ENCODE measurements around the gene KCNQ5.

KCNQ5 gene

GRCh38 chr6:72748759-72749158, 126.9 kb downstream of the KCNQ5 start:
- DNase-seq: no peak

GRCh38 chr6:72755752-72756151, 133.9 kb downstream of the KCNQ5 start:
- DNase-seq: no peak

GRCh38 chr6:72757048-72757447, 135.2 kb downstream of the KCNQ5 start:
- DNase-seq: no peak

DNA sequence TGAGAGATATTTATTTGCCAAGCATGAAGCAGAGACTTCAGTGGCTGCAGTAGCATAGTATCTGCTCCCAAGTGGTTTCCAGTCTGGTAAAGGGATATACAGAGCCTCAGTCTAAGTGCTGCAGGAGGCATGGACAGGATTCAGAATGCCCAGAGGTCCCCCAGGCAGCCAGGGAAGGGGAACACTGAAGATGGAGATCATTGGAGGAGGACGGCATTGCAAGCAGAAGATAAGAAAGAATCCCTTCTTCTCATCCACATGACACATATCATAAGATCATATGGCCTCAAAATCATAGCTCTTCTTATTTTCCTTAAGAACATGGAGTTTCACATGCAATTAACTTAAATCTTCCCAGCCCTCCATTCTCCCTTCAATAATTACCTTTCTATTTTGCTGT, 136.1 kb downstream of the KCNQ5 start:
- DNase-seq: no peak

DNA sequence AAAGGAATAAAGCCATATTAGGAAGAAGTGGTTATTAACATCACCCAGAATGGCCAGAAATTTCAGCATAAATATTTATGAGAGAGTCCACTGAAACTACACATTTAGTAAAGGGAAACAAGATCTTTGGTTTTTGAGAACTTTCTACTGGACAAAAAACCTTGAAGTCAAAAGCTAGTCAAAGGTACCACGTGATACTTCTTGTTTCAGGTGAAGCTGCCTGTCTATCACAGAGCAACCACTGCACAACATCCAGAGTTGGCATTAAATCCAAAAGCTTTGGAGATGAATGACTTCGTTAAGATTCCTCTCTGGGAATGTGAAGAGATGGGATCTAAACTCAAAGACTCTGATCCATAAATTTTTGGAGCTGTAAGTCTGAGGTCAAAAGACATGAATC, 137.0 kb downstream of the KCNQ5 start:
- DNase-seq: no peak

- no peak for DNase-seq
Observed at GRCh38 chr6:72760114-72760793, 138.4 kb downstream of the KCNQ5 start.

- DNase-seq: no peak
Observed at GRCh38 chr6:72761761-72762160, 139.9 kb downstream of the KCNQ5 start.

DNA sequence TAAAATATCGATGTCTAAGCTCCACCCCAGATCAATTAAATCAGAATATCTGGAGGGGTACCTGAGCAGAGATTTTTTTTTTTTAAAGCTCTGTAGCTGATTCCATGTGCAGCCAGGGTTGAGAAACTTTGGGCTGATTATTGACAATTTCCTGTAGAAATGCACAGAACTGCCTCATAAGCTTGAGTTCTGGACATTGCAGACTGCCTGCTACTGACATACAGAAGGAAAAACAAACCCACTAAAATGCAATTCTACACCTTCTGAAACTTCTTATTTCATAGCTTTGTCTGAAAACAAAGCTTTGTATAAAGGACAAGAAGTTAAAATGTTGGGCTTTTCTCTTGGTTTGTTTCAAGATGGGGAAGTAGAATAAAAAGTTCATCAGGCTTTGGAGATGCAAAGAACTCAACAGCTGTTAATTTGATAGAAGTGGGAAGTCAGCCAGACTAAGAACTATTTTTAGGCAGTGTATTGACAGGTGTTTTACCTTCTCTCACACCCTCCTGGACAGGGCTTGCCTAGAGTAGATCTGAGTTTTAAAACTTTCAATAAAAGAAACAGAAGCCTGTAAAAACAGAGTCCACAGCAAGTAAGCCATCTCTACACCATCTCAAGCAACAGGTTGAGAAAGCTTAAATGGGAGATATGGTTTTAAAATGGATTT, 147.7 kb downstream of the KCNQ5 start:
- DNase-seq: no peak

DNA sequence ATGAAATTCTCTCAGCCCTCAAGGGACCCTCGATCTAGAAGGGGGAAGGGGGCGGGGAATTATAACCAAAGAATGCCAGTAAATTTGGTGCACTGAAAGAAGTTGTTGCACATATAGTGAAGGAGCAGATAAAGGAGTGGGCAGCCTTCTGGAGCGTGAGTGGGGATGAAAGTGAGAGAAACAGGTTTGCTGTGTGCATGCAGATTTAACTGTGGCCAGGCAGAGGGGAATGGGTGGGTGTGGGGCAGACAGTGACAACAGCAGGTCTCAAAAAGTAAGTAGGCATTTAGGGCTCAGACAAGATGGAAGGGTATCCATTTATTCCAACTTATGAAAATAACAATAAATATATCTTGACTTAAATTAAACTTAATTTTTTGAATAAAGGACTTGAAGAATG, 149.1 kb downstream of the KCNQ5 start:
- DNase-seq: no peak

DNA sequence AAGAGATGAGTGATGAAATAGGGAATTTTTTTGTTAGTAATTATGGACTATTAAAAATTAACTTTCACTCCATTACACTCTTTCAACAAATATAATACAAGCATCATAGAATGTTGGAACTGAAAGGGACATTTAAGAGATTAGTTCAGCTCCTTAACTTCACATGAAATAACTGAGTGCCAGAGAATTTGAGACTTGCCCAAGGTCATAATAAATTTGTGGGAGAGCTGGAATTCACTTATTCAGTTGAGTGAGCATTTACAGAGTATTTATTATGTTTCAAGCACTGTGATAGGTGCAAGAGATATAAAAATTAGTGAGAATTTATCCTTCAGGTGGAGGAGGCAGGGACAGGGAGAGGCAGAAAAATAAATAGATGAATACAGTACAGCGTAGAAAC, 154.6 kb downstream of the KCNQ5 start:
- no peak for DNase-seq

GRCh38 chr6:72781624-72782023, 159.8 kb downstream of the KCNQ5 start:
- DNase-seq: no peak

GRCh38 chr6:72783035-72783434, 161.2 kb downstream of the KCNQ5 start:
- no peak for DNase-seq

DNA sequence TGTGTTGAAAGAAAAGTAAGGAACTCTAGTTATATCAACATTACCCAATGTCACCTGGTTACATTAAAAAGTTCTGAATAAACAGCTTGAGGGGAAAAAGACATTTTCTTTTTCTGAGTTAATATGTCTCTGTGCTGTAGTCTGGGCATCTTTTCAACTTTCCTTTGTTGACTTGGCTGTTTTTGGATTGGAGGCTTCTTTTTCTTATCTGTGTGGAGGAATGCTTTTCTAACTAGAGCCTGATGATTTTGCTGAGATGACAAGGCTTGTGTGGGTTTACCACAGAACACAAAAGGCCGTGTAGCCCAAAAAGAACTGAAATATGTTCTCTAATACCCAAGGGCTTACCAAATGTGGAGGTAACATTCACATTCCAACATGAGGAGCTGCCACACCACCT, 161.8 kb downstream of the KCNQ5 start:
- no peak for DNase-seq

DNA sequence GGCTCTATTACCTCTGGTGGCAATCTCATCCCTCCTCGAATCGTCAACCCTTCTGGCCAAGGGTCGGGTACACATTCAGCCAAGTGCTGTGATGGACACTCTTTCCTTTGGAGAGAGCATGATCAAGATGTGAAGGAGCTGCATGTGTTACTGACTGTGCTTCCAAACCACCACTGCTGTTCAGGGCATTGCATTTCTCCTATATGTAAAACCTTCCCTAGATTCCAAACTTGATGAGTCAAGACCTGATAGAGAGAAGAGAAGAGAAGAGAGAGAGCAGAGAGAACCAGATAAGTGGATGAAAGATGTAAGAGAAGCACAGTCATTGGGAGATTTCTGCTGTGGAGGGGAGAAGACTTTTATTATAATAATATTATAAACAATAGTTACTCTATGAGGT, 162.2 kb downstream of the KCNQ5 start:
- DNase-seq: no peak

- no peak for DNase-seq
Observed at GRCh38 chr6:72784581-72784980, 162.7 kb downstream of the KCNQ5 start.

DNA sequence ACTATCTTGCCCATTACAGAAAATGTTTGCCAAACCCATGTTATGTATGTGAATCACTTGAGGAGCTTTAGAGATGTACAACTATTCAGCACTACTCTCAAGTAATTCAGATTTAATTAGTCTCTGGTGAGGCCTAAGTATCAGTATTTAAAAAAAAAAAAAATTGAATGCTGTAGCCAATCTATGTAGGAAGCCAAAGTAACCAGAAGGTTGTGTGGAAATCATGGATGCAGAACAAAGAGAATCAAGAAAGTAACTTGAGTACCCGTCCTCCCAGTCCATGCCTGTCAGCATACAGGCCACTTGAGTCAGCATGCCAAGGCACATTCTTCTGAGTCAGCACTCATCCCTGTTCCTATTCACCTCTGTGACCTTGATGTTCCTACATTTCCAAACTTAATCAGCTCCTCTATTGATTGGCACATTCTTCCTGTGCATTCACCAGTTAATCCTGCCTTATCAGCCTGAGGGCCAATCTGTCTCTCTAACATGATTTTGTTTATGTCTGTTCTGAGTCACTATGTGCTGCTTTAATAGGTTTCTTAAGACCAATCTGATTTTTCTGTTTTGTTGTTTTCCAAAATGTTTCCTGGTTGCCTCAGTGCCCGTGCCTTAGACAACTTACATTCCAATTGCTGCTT, 165.6 kb downstream of the KCNQ5 start:
- no peak for DNase-seq

DNA sequence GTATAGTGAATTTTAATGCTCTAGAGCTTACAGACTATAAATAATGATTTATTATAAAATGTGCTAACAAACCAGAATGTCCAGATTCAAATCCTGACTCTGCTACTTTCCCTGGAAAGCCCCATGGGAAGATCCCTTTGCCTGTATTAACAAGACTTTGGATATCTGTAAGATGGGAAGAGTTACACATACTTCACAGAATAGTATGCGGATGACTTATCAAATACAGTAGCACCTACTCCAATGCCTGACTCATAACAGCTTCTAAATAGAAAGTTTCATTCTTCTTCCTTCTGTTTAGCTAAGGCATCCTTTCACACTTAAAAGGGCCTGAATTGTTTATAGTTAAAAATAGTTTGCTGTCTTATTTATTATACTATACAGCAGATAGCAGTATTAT, 166.3 kb downstream of the KCNQ5 start:
- DNase-seq: no peak

DNA sequence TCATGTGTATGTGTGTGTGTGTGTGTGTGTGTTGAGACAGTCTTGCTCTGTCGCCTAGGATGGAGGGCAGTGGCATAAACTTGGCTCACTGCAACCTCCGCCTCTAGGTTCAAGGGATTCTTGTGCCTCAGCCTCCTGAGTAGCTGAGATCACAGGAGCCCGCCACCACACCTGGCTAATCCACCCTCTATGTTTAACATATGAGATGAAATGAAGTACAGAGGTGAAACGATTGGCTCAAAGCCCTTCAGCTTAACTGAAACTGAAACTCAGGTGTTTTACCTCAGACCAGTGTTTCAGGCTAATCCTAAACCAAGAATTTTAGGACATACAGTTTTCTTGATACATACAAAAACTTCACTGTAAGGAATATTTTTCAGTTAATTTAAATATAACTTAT, 167.3 kb downstream of the KCNQ5 start:
- no peak for DNase-seq

GRCh38 chr6:72792692-72793091, 170.8 kb downstream of the KCNQ5 start:
- no peak for DNase-seq

- DNase-seq: no peak
Observed at GRCh38 chr6:72793641-72794395, 172.0 kb downstream of the KCNQ5 start.

DNA sequence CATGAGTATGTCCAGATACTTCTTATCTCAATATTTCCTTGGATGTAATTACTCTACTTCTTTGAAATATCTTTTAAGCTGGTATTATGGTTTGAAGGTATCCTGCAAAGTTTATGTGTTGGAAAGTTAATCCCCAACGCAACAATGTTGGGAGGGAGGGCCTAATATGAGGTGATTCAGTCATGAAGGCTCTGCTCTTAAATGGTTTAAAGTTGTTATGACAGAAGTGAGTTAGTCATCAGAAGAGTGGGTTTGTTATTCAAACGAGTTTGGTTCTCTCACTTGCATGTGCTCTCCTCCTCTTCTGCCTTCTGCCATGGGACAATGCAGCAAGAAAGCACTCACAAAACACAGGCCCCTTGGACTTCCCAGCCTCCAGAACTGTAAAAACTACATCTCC, 176.3 kb downstream of the KCNQ5 start:
- no peak for DNase-seq

DNA sequence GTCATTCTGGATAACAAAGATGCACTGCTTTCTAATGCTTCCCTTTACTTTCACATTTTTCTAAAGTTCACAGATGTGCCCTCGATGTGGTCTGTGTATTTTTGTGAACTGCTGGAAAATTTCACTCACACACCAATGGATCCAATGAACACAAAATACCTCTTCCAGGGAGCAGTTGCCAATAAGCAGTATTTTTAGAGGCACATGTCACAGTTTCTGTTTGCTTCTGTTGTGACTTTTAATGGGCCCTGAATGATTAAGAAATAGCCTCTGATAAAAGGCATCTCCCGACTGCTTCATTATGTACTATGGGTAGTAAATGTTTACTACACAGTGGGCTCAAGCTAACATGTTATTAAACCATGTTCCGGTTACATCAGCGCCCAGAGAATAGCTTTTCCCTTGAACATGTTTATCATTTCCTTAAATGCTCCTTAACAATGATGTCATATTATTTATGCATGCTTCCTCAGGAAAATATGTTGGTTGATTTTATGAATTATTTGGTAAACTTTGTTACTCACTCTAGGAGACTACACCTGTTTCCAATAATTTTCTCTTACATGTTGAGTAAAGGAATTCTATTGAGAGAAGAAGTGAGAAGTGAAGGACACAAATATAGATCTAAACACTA, 188.0 kb downstream of the KCNQ5 start:
- DNase-seq: no peak

DNA sequence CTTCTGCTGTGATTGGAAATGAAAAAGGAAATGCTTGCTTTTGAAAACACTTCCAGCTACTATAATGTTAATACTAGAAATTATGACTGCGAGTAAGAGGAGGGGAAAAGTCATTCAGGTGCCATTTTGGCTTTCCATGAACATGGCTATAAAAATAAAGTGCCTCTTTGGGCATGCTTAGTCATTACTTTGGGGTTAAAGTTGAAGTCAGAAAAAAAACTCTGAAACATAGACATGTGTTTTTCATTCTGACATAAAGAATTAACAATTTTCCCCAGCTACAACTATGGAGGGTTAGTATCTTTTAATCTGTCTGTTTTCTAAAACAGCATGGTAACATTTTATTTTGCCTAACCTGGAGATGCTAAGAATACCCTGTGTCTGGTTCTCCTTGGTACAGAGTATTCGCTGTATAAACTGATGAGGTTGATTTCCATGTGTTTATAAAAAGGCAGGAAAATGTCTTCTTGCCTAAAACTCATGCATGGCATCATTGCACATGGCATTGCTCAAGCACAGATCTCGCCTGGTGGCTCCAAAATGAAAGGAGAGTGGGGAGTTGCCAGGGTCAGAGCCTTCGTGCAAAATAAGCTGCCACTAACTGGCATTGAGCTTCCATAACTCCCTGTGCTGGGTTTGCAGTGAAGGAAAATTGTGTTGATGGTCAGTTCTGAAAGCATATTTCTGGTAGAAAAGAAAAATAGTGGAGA, 188.9 kb downstream of the KCNQ5 start:
- DNase-seq: no peak

All from CD4-positive, alpha-beta T cell treated with Interleukin-4 for 1 hour (primary cell).